Activated effector memory CD4-positive, alpha-beta T cell treated with Interleukin-2 at 50 U/mL for 16 hours (primary cell): ENCODE data around the gene PSORS1C1.
"Not testable (repeated sequence)": the region's sequence is repeated elsewhere in the genome, so short reads cannot be mapped to it uniquely, and the experiment has no call there.

Source experiments
- DNase-seq: peaks from one replicate; pipeline ENCODE4 v3.0.0-alpha.2; 2020

PSORS1C1 gene

DNA sequence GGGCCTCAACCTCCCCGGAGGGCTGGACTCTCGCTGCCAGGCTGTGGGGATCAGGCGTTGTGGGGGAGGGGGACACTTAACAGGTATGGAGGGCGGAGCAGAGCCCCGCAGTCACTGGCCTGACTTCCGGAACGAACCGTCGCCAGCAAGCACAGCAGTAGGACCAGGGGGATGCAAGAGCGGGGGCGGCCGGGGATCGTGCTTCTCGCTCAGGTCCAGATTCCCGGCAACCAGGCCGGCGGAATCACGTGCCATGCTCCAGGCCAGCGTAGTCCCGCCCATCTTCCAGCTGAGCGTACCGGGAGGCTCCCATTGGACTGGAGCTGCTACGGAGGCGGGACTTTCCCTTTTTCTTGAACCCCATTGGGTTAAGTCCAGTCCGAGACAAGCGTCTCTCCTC lies 65.9 kb downstream of the PSORS1C1 start:
- DNase-seq, result peak; percentile 66

DNA sequence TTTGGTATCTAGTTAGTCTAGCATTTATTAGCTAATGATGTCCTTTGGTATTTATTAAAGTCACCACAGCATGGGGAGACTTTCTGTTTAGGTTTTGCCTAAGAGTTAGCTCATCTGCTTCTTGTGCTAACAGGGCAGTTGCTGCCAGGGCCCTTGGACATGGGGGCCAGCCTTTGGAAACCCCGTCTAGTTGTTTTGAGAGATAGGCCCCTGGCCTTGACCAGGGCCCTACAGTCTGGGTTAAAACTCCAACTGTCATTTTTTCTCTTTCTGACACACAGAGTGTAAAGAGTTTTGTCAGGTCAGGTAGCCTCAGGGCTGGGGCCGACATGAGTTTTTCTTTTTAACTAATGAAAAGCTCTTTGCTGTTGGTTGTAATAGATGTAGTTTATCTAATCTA lies 68.7 kb downstream of the PSORS1C1 start:
- not testable (repeated sequence) for DNase-seq

DNA sequence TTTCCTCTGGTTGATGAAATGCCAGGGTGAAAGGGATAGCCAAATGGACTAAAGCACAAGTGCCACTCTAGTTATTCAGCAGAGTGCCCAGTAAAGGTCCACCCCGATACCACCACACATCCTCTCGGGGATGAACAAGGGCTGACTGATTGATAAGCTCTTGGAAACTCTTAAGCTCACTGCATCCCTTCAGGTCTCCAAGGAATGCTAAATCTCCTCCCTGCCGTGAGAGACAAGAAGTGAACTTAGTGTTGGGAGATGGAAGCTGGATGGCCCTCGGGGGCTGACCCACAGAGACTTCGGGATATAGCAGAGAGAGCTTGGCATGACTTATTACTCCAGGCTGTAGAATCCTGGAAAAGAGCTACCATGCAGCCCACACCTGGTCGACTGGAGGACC lies 69.3 kb downstream of the PSORS1C1 start:
- not testable (repeated sequence) for DNase-seq

DNA sequence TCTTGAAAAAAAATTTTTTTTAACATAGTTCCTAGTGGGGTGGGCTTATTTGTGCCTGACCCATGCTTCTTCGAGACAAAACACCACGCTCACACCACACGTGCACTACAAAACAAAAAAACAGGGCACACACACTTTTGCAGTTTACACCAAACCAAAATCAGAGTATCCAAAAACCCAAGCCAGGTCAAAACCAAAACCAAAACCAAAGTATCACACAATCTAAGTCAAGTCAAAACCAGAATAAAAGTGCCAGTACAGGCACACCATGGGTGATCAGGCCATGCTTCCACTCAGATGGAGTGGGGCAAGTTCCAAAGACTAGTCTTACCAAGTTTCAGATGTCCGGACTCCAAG lies 71.1 kb downstream of the PSORS1C1 start:
- not testable (repeated sequence) for DNase-seq

DNA sequence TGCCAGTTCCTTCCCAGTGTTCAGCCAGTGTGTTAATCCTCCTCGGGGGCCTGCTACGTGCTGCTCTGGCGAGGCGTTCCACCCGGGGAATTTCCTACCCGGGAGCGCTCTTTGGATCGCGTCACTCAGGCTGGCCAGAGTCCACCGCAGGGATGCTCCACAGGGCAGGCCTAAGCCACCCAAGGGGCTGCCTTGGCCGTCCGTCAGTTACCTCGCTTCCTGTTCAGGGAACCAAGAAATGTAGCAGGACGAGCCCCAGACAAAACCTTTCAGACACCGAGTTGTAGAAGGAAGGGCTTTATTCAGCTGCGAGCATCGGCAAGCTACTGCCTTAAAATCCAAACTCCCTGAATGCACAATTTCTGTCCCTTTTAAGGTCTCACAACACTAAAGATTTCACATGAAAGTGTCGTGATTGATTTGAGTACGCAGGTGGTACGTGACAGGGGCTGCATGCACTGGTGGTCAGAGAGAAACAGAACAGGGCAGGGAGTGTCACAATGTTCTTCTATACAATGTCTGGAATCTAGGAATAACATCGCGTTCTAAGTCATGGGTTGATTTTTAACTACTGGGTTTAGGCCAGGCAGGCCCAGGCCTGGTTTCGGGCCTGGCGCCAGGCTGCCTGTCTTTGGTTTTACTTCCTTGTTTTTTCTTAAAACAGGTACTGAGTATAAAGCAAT lies 71.6 kb downstream of the PSORS1C1 start:
- DNase-seq, result no peak

DNA sequence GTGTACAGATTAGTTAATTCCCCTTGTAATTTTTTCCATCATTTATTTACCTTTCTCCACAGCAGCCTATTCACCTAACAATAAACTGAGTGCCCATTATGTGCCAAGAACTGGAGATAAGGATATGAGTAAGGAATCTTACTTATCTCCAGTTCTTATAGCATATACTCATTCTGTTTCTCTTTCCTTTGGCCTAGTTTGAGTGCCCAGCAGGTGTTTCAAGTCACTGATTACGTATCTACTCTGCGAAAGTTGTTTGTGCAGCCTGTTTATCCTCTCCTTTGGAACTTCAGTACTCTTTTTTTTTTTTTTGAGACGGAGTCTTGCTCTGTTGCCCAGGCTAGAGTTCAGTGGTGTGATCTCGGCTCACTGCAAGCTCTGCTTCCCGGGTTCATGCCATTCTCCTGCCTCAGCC lies 73.2 kb downstream of the PSORS1C1 start:
- DNase-seq, result no peak

DNA sequence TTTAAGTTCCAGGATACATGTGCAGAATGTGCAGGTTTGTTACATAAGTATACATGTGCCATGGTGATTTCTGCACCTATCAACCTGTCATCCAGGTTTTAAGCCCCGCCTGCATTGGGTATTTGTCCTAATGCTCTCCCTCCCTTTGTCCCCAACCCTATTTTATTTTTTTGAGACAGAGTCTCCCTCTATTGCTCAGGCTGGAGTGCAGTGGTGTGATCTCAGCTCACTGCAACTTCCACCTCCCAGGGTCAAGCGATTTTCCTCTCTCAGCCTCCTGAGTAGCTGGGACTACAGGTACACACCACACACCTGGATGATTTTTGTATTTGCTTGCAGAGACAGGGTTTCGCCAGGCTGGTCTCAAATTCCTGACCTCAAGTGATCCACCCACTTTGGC lies 74.6 kb downstream of the PSORS1C1 start:
- not testable (repeated sequence) for DNase-seq
